ENCODE measurements around the gene USP38. TPM values are rescaled to one million over a fixed set of nuclear protein-coding genes. Genes with fewer than 3 reads are reported as not detected.

Gene USP38
- polyA plus RNA-seq (2012; rRNA removed) = 4.3 and 6.3 TPM in 2 replicates
- 5.1 and 6.1 TPM in 2 replicates for polyA plus RNA-seq (2012; cell fraction: cytosol; rRNA removed)
- 2.8 and 5.1 TPM in 2 replicates for polyA plus RNA-seq (2012; cell fraction: nucleus; rRNA removed)

GRCh38 chr4:143184503-143185252 lies at the start of gene USP38:
Gene USP38, plus strand, starts transcription at chr4:143184917. Its CDS starts 534 bp downstream, at chr4:143185451.
- peaks cover 17 to 25% of the 10 kb centered on the region in 2 experiments; a peak in 3 of 4 replicates for H3K4me1 ChIP-seq (ENCODE audit: control insufficient read depth in 1 of 2, insufficient read depth in 2 of 2, low read depth in 1 of 2, low read length in 1 of 2)
- H2AFZ ChIP-seq (ENCODE audit: low read depth) = peak within 1 kb of the TSS; percentile 99
- ChIA-PET CTCF (interaction anchor here (0.6 to 1.0 kb wide), 2 partner anchors 12 to 151 kb away, joined by 4 read pairs; no protein-coding TSS in a partner anchor), POLR2A (no interaction called here)
- H3K27ac ChIP-seq (ENCODE audit: low read depth in 2 of 2, low read length in 1 of 2) = peak within 1 kb of the TSS; percentile 92 to 97
- H3F3A ChIP-seq (replicated peaks; ENCODE audit: insufficient read depth) = peaks cover 11% of the 10 kb centered on the region
- peak; percentile 93 for DNase-seq
- H3K4me3 ChIP-seq (ENCODE audit: low read depth in 2 of 2, low read length in 1 of 2) = peak within 1 kb of the TSS; percentile 90 to 94
- H3K36me3 ChIP-seq (replicated peaks in 1 of 2; ENCODE audit: control insufficient read depth in 1 of 2, insufficient read depth in 2 of 2, low read length in 1 of 2) = peaks cover 12 to 22% of the 10 kb centered on the region in 2 experiments
- H3K79me2 ChIP-seq (ENCODE audit: insufficient read depth) = peaks cover 64% of the 10 kb centered on the region
- H3K9me3 ChIP-seq = no peaks in the 10 kb centered on the region
- no peaks in the 10 kb centered on the region for H3K9me2 ChIP-seq
- peak within 1 kb of the TSS; percentile 95 for H3K4me2 ChIP-seq
- peaks cover 37% of the 10 kb centered on the region for H4K20me1 ChIP-seq (ENCODE audit: insufficient read depth)
- H3K27me3 ChIP-seq (ENCODE audit: insufficient read depth) = no peaks in the 10 kb centered on the region
- H3K9ac ChIP-seq = peak within 1 kb of the TSS; percentile 84
- WGBS (ENCODE audit: low lambda C conversion rate) = under 1% methylated on average over 35 of the region's 71 CpGs
- TF ChIP-seq RXRA (IDR thresholded peaks at IDR 0.05; ENCODE audit: borderline replicate concordance, low read depth) (peak; percentile 20; the same call in 1 of the 2 replicates), JUND (IDR thresholded peaks at IDR 0.05) (0 out of 2 replicates have a peak, but pooled peaks have one; percentile 2), SIN3A (IDR thresholded peaks at IDR 0.05; ENCODE audit: borderline replicate concordance, low read depth, low read length) (peak; percentile 93), USF1 (IDR thresholded peaks at IDR 0.05; ENCODE audit: borderline replicate concordance, low read depth) (no peak), IRF3 (IDR thresholded peaks at IDR 0.05; ENCODE audit: low read depth, low read length) (no peak), RAD21 (IDR thresholded peaks at IDR 0.05; ENCODE audit: low read length) (no peak), RCOR1 (IDR thresholded peaks at IDR 0.05; ENCODE audit: low read length) (no peak), FOSL2 (IDR thresholded peaks at IDR 0.05; ENCODE audit: borderline replicate concordance, low read depth) (no peak), EZH2phosphoT487 (IDR thresholded peaks at IDR 0.05; ENCODE audit: borderline replicate concordance, low read depth) (no peak), GATA2 (CRISPR knock-in tag; IDR thresholded peaks at IDR 0.05) (no peak), GABPA (IDR thresholded peaks at IDR 0.05; ENCODE audit: low read depth) (peak; percentile 86), MAX (IDR thresholded peaks at IDR 0.05; ENCODE audit: low read depth) (no peak; the same call in 1 of the 2 replicates), MXI1 (IDR thresholded peaks at IDR 0.05; ENCODE audit: low read depth, low read length) (peak; percentile 76; the same call in 1 of the 2 replicates), PBX3 (IDR thresholded peaks at IDR 0.05) (peak; percentile 2; the same call in 1 of the 2 replicates), TAF1 (IDR thresholded peaks at IDR 0.05; ENCODE audit: borderline replicate concordance, low read depth, low read length) (peak; percentile 62), NFIC (IDR thresholded peaks at IDR 0.05; ENCODE audit: borderline replicate concordance) (no peak; the same call in 1 of the 2 replicates), ELF1 (IDR thresholded peaks at IDR 0.05) (peak; percentile 60), NRF1 (IDR thresholded peaks at IDR 0.05; ENCODE audit: low read depth, low read length) (peak; percentile 61), POLR2AphosphoS5 (IDR thresholded peaks at IDR 0.05; ENCODE audit: low read depth, low read length) (peak; percentile 79; the same call in 1 of the 2 replicates), FOXJ3 (CRISPR knock-in tag; IDR thresholded peaks at IDR 0.05) (no peak), MEF2A (IDR thresholded peaks at IDR 0.05; ENCODE audit: borderline replicate concordance, low read depth) (peak; percentile 6; the same call in 1 of the 2 replicates), REST (IDR thresholded peaks at IDR 0.05; ENCODE audit: low read depth, low read length) (no peak), CTCF (IDR thresholded peaks at IDR 0.05) (0 out of 2 replicates have a peak, but pooled peaks have one; percentile 10), SMC3 (IDR thresholded peaks at IDR 0.05; ENCODE audit: low read depth, low read length) (no peak)

Measured in SK-N-SH (cell line).